ENCODE data around the gene KLHL21. TPM values are rescaled to one million over a fixed set of nuclear protein-coding genes. Genes with fewer than 3 reads are reported as not detected.

KLHL21 gene
- total and polyA plus RNA-seq, 2 of the 4 experiments (the other 2 are of a cell fraction) = 12.0 to 36.7 TPM

DNA sequence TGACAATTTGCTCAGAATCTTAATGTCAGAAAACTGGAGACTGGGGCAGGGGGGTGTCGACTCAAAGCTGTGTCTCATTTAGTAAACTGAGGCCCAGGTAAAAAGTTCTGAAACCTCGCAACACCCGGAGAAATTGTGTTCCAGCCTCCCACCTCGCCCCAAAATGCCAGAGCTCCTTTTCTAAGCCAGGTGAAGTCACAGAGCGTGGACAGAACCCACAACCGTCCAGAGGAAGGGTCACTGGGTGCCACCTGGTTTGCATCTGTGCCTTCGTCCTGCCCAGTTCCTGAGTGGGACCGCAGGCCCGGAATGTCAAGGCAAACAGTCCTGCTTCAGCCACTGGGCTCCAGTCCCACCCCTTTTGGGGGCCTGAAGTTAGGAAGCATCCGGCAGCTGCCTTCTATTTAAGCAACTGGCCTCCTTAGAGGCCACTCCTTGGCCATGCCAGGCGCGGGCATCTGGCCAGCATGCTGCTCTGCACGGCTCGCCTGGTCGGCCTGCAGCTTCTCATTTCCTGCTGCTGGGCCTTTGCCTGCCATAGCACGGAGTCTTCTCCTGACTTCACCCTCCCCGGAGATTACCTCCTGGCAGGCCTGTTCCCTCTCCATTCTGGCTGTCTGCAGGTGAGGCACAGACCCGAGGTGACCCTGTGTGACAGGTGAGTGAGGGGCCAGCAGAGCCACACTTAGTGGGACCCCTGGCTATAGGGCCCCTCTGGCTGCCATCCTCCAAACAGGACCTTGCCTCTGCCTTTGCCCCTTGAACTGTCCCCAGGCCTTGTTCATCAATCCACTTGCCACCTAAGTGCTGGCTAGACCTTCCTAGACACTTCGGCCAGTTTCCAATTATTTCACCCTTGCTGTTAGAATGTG lies 47.5 kb downstream of the KLHL21 start, which contains the start of gene TAS1R1 (continued):
- TF ChIP-seq, protein P1, sequence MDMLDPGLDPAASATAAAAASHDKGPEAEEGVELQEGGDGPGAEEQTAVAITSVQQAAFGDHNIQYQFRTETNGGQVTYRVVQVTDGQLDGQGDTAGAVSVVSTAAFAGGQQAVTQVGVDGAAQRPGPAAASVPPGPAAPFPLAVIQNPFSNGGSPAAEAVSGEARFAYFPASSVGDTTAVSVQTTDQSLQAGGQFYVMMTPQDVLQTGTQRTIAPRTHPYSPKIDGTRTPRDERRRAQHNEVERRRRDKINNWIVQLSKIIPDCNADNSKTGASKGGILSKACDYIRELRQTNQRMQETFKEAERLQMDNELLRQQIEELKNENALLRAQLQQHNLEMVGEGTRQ (IDR thresholded peaks at IDR 0.05; ENCODE audit: low read depth, low read length) = no peak
- TF ChIP-seq RAD21 (IDR thresholded peaks at IDR 0.05; ENCODE audit: low read length) = no peak
